HCT116 (cell line): ENCODE measurements around the gene SLC6A6. TPM values are rescaled to one million over a fixed set of nuclear protein-coding genes. Genes with fewer than 3 reads are reported as not detected.

ENCODE experiments used
- ATAC-seq: fragments of 200-7000 bp; cut with Tn5 transposase; 2 replicates; pipeline ENCODE4 v1.9.1; 2020; ENCODE audit warnings: mild to moderate bottlenecking, moderate library complexity
- BruUV-seq: library from RNA; stranded (reverse); fragments of 400-500 nt; replicated peaks from 2 replicates; lab custom pipeline; 2021; lab: Mats Ljungman, UMichigan
- CTCF ChIA-PET: fragments of 300-600 bp; sonication (Branson Sonifier 250); formaldehyde crosslinking; loops from one replicate; lab custom pipeline; 2021; ENCODE audit warnings: antibody characterized with exemption; lab: Charles Lee
- POLR2A ChIA-PET: fragments of 300-600, 350-600 bp; sonication (Branson Sonifier 250); formaldehyde crosslinking; loops from one replicate; lab custom pipeline; 2021; ENCODE audit warnings: antibody characterized with exemption; lab: Charles Lee
- RAD21 ChIA-PET, 2 experiments: fragments of 300-600 bp; sonication (Branson Sonifier 250); formaldehyde crosslinking; loops; one replicate each; lab custom pipeline; 2023; ENCODE audit warnings: low total read pairs in 2 of 2; ENCODE audit not compliant: uncharacterized antibody in 2 of 2, unreplicated experiment in 2 of 2, low non-redundant PET in 1 of 2; lab: Charles Lee
- DNase-seq: peaks from one replicate; pipeline ENCODE4 v3.0.0-alpha.2; 2010; ENCODE audit warnings: low read depth, low spot score
- H2AFZ ChIP-seq: fragments of 200-600 bp; shearing (Covaris generic), sonication (generic); 2 replicates; pipeline ENCODE4 v1.6.1; 2017; ENCODE audit warnings: low read depth, mixed run types, mixed read lengths, antibody characterized with exemption, low read length; ENCODE audit not compliant: poor library complexity, severe bottlenecking
- H3K27ac ChIP-seq: 2 replicates; pipeline ENCODE4 v1.5.1; 2012; ENCODE audit warnings: low read depth, low read length
- H3K27me3 ChIP-seq: fragments of 200-600 bp; sonication (generic); 2 replicates; pipeline ENCODE4 v1.6.1; 2016; ENCODE audit warnings: mixed run types, low read length, mixed read lengths; ENCODE audit not compliant: insufficient read depth
- H3K36me3 ChIP-seq, 2 experiments: fragments of 200-500 bp in 1 of 2; fragments of 200-600 bp in 1 of 2; sonication (Bioruptor generic) in 1 of 2; sonication (generic) in 1 of 2; 2 replicates each; pipeline versions ENCODE4 v1.5.1 to v1.6.1; 2014 to 2016; ENCODE audit warnings: low read length in 2 of 2, inconsistent platforms in 1 of 2, mixed read lengths in 1 of 2, mixed run types in 1 of 2; ENCODE audit not compliant: insufficient read depth in 2 of 2, control insufficient read depth in 1 of 2
- H3K4me1 ChIP-seq, 2 experiments: fragments of 200-600 bp in 1 of 2; sonication (generic) in 1 of 2; 2 replicates each; pipeline versions ENCODE4 v1.5.1 to v1.6.1; 2012 to 2017; ENCODE audit warnings: low read length in 2 of 2, inconsistent platforms in 1 of 2, mild to moderate bottlenecking in 1 of 2, mixed read lengths in 1 of 2, mixed run types in 1 of 2, moderate library complexity in 1 of 2; ENCODE audit not compliant: insufficient read depth in 2 of 2, control insufficient read depth in 1 of 2
- H3K4me2 ChIP-seq: fragments of 200-600 bp; sonication (generic); 2 replicates; pipeline ENCODE4 v1.6.1; 2017; ENCODE audit warnings: mixed run types, low read length, mixed read lengths
- H3K4me3 ChIP-seq, 2 experiments: fragments of 200-600 bp in 1 of 2; sonication (generic) in 1 of 2; replicated peaks in 1 of 2; 2 replicates each; pipeline ENCODE4 v1.5.1; 2011 to 2016; ENCODE audit warnings: low read length in 2 of 2, control low read depth in 1 of 2, low read depth in 1 of 2, mild to moderate bottlenecking in 1 of 2, mixed read lengths in 1 of 2, mixed run types in 1 of 2
- H3K79me2 ChIP-seq: fragments of 200-600 bp; sonication (generic); 2 replicates; pipeline ENCODE4 v1.6.1; 2017; ENCODE audit warnings: mild to moderate bottlenecking, mixed run types, low read length, moderate library complexity, mixed read lengths; ENCODE audit not compliant: insufficient read depth
- H3K9ac ChIP-seq: fragments of 200-600 bp; sonication (generic); 2 replicates; pipeline ENCODE4 v1.6.1; 2016; ENCODE audit warnings: low read length, mixed read lengths
- H3K9me2 ChIP-seq: fragments of 200-600 bp; sonication (generic), shearing (Covaris generic); 2 replicates; pipeline ENCODE4 v1.6.1; 2017; ENCODE audit warnings: mixed run types, mild to moderate bottlenecking, moderate library complexity; ENCODE audit not compliant: insufficient read depth
- H3K9me3 ChIP-seq, 2 experiments: fragments of 200-500 bp in 1 of 2; fragments of 200-600 bp in 1 of 2; sonication (Bioruptor generic) in 1 of 2; sonication (generic) in 1 of 2; 2 replicates each; pipeline ENCODE4 v1.6.1; 2014 to 2017; ENCODE audit warnings: low read length in 2 of 2, mixed read lengths in 2 of 2, inconsistent platforms in 1 of 2, low read depth in 1 of 2, mild to moderate bottlenecking in 1 of 2, mixed run types in 1 of 2, moderate library complexity in 1 of 2; ENCODE audit not compliant: control insufficient read depth in 1 of 2, insufficient read depth in 1 of 2
- H4K20me1 ChIP-seq: fragments of 200-600 bp; sonication (generic), shearing (Covaris generic); 2 replicates; pipeline ENCODE4 v1.6.1; 2017; ENCODE audit warnings: mixed run types, mild to moderate bottlenecking, moderate library complexity; ENCODE audit not compliant: insufficient read depth
- CBX3 ChIP-seq: IDR thresholded peaks from 2 replicates; pipeline ENCODE4 v1.6.1; 2012; ENCODE audit warnings: low read depth
- CEBPB ChIP-seq: IDR thresholded peaks from 2 replicates; pipeline ENCODE4 v1.6.1; 2012; ENCODE audit warnings: low read depth
- CTCF ChIP-seq, 3 experiments: fragments of 200-600 bp in 1 of 3; sonication (generic) in 1 of 3; IDR thresholded peaks in 2 of 3; conservative IDR thresholded peaks in 1 of 3; 2 replicates each; pipeline ENCODE4 v1.5.1; 2012 to 2017; ENCODE audit warnings: low read depth in 2 of 3, low read length in 2 of 3, antibody characterized with exemption in 1 of 3, borderline replicate concordance in 1 of 3, control low read depth in 1 of 3, mild to moderate bottlenecking in 1 of 3, mixed read lengths in 1 of 3, mixed run types in 1 of 3, moderate library complexity in 1 of 3; ENCODE audit not compliant: insufficient read depth in 1 of 3
- EZH2 ChIP-seq: fragments of 200-600 bp; sonication (generic); IDR thresholded peaks from 2 replicates; pipeline ENCODE4 v1.6.1; 2017; ENCODE audit warnings: antibody characterized with exemption, mixed run types
- FOSL1 ChIP-seq: IDR thresholded peaks from 2 replicates; pipeline ENCODE4 v1.6.1; 2012; ENCODE audit warnings: low read depth
- JUND ChIP-seq: IDR thresholded peaks from 2 replicates; pipeline ENCODE4 v1.6.1; 2012
- POLR2A ChIP-seq: IDR thresholded peaks from 2 replicates; pipeline ENCODE4 v1.7.0; 2011; ENCODE audit warnings: borderline replicate concordance; ENCODE audit not compliant: insufficient read depth, insufficient read length; ENCODE audit errors: extremely low read depth
- REST ChIP-seq: IDR thresholded peaks from 2 replicates; pipeline ENCODE4 v1.6.1; 2012; ENCODE audit warnings: low read depth
- SIN3A ChIP-seq: IDR thresholded peaks from 2 replicates; pipeline ENCODE4 v1.6.1; 2012; ENCODE audit warnings: low read depth
- SP1 ChIP-seq: IDR thresholded peaks from 2 replicates; pipeline ENCODE4 v1.6.1; 2012; ENCODE audit warnings: low read depth
- ZBTB33 ChIP-seq: IDR thresholded peaks from 2 replicates; pipeline ENCODE4 v1.6.1; 2011; ENCODE audit warnings: mild to moderate bottlenecking, low read length, moderate library complexity; ENCODE audit not compliant: insufficient replicate concordance; ENCODE audit errors: extremely low read depth
- ZFX ChIP-seq: fragments of 450-650 bp; IDR thresholded peaks from 2 replicates; pipeline ENCODE4 v1.6.1; 2017
- ZNF274 ChIP-seq: fragments of 200-500 bp; sonication (Bioruptor generic); IDR thresholded peaks from 2 replicates; pipeline ENCODE4 v1.6.1; 2014; ENCODE audit warnings: mild to moderate bottlenecking, low read depth, low read length, inconsistent platforms
- intact Hi-C: fragments of 100-400 bp; cut with micrococcal nuclease; formaldehyde crosslinking; loops from 2 replicates; pipeline ENCODE4 v1.10.0; 2022
- total RNA-seq: library from RNA; stranded (reverse); gene quantifications from one replicate; pipeline ENCODE4 v1.2.1, GENCODE V29; 2021; ENCODE audit not compliant: unreplicated experiment

Gene SLC6A6
- total RNA-seq, 1 experiment from 2014 or later, result 36.3 TPM

- TF ChIP-seq SP1 (no peak), POLR2A (no peak), REST (no peak)
- Histone ChIP-seq H3K4me1 (peaks cover 16 to 24% of the 10 kb centered on the region in 2 experiments), H2AFZ (no peak overlapping the region), H3K9ac (no peak overlapping the region), H3K27ac (no peak overlapping the region), H3K9me3 (no peaks in the 10 kb centered on the region), H3K27me3 (no peaks in the 10 kb centered on the region), H4K20me1 (no peaks in the 10 kb centered on the region), H3K4me2 (no peak overlapping the region), H3K36me3 (peaks cover 19 to 30% of the 10 kb centered on the region in 2 experiments; a peak in 3 of 4 replicates), H3K79me2 (no peaks in the 10 kb centered on the region), H3K9me2 (no peaks in the 10 kb centered on the region), H3K4me3 (no peak overlapping the region)
- DNase-seq (no peak), ATAC-seq (no peak)
- no TSS peak for BruUV-seq
- ChIA-PET RAD21 (no interaction called here), CTCF (no interaction called here), POLR2A (no interaction called here)
- intact Hi-C loops, result no loop called here
Measured at GRCh38 chr3:14474363-14475081, 72.1 kb downstream of the SLC6A6 start.

- Histone ChIP-seq H2AFZ (no peak overlapping the region), H3K79me2 (no peaks in the 10 kb centered on the region), H3K4me3 (no peak overlapping the region), H3K4me2 (no peak overlapping the region), H3K9ac (no peak overlapping the region), H3K36me3 (peaks cover 20 to 35% of the 10 kb centered on the region in 2 experiments; a peak in 3 of 4 replicates), H4K20me1 (no peaks in the 10 kb centered on the region), H3K27me3 (no peaks in the 10 kb centered on the region), H3K9me3 (no peaks in the 10 kb centered on the region), H3K9me2 (no peaks in the 10 kb centered on the region), H3K27ac (no peak overlapping the region), H3K4me1 (peaks cover 16 to 24% of the 10 kb centered on the region in 2 experiments)
- no TSS peak for BruUV-seq
- ChIA-PET CTCF (no interaction called here), POLR2A (no interaction called here), RAD21 (no interaction called here)
- ATAC-seq (no peak), DNase-seq (no peak)
- intact Hi-C loops, result no loop called here
- TF ChIP-seq FOSL1 (no peak), JUND (no peak), SIN3A (no peak), CEBPB (no peak), CBX3 (no peak), EZH2 (no peak), ZBTB33 (no peak), ZFX (no peak), CTCF (IDR thresholded peaks at IDR 0.05 in 2 of 3, conservative IDR thresholded peaks at IDR 0.05 in 1 of 3; ENCODE audit: borderline replicate concordance in 1 of 3, insufficient read depth in 1 of 3, low read depth in 2 of 3, low read length in 2 of 3) (no peak), ZNF274 (no peak)
Measured at GRCh38 chr3:14475621-14476020, 73.2 kb downstream of the SLC6A6 start.
